ENCODE measurements around the gene SMIM28. TPM values are rescaled to one million over a fixed set of nuclear protein-coding genes. Genes with fewer than 3 reads are reported as not detected.

The SMIM28 gene
- total and polyA plus RNA-seq, 9 donors = not detected

DNA sequence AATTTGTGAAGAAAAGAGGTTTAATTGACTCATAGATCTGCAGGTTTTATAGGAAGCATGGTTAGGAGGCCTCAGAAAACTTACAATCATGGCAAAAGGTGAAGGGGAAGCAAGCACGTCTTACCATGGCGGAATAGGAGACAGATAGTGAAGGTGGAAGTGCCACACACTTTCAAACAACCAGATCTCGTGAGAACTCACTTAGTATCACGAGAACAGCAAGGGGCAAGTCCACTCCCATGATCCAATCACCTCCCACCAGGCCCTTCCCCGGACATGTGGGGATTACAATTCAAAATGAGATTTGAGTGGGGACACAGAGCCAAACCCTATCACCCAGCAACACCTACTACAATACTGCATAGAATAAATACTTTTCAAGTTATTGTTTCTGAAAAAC lies 19.0 kb downstream of the SMIM28 start:
- no peaks in the 10 kb centered on the region for H3K36me3 ChIP-seq
- H3K9me3 ChIP-seq = no peaks in the 10 kb centered on the region
- intact Hi-C loops (cut with DNase I) = no loop called here
- TF ChIP-seq, protein P1, sequence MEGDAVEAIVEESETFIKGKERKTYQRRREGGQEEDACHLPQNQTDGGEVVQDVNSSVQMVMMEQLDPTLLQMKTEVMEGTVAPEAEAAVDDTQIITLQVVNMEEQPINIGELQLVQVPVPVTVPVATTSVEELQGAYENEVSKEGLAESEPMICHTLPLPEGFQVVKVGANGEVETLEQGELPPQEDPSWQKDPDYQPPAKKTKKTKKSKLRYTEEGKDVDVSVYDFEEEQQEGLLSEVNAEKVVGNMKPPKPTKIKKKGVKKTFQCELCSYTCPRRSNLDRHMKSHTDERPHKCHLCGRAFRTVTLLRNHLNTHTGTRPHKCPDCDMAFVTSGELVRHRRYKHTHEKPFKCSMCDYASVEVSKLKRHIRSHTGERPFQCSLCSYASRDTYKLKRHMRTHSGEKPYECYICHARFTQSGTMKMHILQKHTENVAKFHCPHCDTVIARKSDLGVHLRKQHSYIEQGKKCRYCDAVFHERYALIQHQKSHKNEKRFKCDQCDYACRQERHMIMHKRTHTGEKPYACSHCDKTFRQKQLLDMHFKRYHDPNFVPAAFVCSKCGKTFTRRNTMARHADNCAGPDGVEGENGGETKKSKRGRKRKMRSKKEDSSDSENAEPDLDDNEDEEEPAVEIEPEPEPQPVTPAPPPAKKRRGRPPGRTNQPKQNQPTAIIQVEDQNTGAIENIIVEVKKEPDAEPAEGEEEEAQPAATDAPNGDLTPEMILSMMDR (IDR thresholded peaks at IDR 0.05) = no peak
- TF ChIP-seq POLR2A (IDR thresholded peaks at IDR 0.05) = no peak
- no peaks in the 10 kb centered on the region for H3K4me1 ChIP-seq (ENCODE audit: insufficient read depth)
- no peak overlapping the region for H3K4me3 ChIP-seq
- no peak overlapping the region for H3K27ac ChIP-seq
- no peaks in the 10 kb centered on the region for H3K27me3 ChIP-seq
- WGBS, 3 donors = 90 to 95% (median 92%) methylated on average over 5 of the region's 5 CpGs
- DNase-seq = no peak

DNA sequence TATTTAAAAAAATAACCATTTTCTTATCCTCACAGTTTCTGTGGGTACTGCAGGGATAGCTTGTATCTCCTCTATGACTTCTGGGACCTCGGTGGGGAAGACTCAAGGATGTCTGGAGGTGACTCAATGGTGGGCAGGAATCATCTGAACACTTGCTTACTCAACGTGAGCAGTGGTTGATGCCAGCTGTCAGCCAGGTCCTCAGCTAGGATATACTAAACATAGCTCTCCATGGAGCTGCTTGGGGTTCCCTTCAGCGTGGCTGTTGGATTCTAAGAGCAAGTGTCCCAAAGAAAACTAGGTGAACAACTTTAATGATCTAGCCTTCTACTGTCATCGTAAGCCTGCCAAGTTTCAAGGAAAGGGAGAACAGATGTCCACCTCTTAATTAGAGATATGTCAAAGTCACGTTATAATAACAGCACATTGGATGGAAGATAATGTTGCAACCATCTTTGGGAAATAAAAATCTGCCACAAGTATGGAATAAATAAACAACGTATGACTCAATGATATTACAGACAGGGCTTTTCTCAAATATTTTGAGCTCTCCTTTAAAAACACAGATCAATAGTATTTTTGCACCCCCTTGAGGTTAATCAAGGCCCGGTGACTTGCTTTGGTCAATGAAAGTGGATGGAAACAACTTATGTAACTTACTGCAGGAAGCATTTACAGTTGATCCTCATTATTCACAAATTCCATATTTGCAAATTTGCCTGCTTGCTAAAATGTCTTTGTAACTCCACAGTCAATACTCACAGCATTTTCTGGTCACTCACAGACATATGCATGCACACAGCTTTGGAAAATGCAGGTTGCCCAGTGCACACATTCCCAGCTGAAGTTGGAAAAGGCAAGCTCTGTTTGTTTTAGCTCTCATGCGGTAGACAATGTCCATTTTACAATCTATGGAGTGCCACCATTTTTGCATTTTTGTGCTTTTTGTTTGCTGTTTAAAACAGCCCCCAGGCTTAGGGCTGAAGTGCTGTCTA lies 19.7 kb downstream of the SMIM28 start:
- DNase-seq = no peak
- Histone ChIP-seq H3K4me3 (no peak overlapping the region), H3K27me3 (no peaks in the 10 kb centered on the region), H3K27ac (no peak overlapping the region), H3K9me3 (no peaks in the 10 kb centered on the region), H3K36me3 (no peaks in the 10 kb centered on the region), H3K4me1 (ENCODE audit: insufficient read depth) (no peaks in the 10 kb centered on the region)
- 79 to 85% (median 80%) methylated on average over 8 of the region's 8 CpGs for WGBS, 3 donors
- TF ChIP-seq, protein P1 (IDR thresholded peaks at IDR 0.05) = no peak
- TF ChIP-seq POLR2A (IDR thresholded peaks at IDR 0.05) (no peak), EP300 (IDR thresholded peaks at IDR 0.05) (no peak)
- intact Hi-C loops (cut with DNase I) = no loop called here

DNA sequence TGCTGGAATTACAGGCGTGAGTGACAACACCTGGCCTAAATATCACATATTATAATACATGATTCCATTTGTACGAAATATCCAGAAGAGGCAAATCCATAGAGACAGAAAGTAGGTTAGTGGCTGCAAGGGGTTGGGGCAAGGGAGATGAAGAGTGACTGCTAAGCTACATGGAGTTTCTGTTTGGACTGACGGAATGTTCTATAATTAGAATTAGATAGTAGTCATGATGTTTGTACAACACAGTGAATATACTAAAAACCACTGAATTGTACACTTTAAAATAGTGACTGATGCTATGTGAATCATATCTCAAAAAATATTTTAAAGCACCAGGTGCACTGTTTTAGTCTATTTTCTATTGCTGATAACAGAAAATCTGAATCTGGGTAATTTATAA lies 22.6 kb downstream of the SMIM28 start:
- TF ChIP-seq POLR2A (IDR thresholded peaks at IDR 0.05) (no peak), EP300 (IDR thresholded peaks at IDR 0.05) (no peak)
- TF ChIP-seq, protein P1 (IDR thresholded peaks at IDR 0.05) = no peak
- H3K9me3 ChIP-seq = no peaks in the 10 kb centered on the region
- H3K4me1 ChIP-seq (ENCODE audit: insufficient read depth) = peaks cover 3% of the 10 kb centered on the region
- DNase-seq = no peak
- H3K27ac ChIP-seq = no peak overlapping the region
- H3K27me3 ChIP-seq = no peaks in the 10 kb centered on the region
- H3K4me3 ChIP-seq = no peak overlapping the region
- no peaks in the 10 kb centered on the region for H3K36me3 ChIP-seq
- 70 to 83% (median 82%) methylated on average over 3 of the region's 3 CpGs for WGBS, 3 donors
- intact Hi-C loops (cut with DNase I) = loop anchor here in 1 of 4 donors (10.0 kb wide), 1 partner anchor 286 kb away; no protein-coding TSS in a partner anchor

DNA sequence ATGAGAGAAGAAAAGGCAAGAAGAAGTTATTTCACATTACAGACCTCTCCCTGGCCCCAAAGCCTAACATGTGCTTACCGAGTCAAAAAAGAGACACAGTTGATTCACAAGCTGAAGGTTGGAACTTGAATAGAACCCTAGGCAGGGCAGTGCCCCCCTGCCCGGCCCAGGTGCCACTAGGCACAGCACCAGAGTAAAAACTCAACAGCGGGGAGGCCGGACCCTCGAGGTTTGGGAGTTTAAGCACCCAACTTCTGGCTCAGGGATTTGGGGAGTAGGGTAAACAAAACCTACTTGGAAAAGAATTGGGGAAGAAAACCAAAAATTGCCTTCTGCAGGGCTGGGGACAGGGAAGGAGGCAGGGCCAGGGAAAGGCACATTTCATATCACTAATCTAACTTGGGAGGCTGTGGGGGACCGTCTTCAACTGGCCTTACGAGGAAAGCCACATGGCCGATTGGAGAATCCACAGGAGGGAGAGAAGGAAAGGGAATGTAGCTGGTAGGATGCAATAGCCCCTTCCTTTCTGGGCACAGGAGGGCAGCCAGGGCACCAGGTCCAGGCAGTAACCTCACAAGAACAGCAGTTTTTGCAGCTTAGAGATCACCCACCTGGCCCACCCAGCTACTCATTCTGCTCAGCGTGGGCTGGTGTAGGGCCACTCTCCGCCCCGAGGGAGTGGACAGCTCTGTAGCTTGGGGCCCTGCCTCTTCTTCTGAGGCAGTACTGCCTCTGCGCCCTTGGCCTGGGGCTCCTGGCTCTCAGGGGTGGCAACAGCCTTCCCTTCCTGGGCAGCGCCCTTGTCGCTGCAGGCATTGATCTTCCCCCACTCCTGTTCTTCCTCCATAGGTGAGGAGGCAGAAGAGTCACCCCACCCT lies 24.5 kb downstream of the SMIM28 start:
- H3K4me1 ChIP-seq (ENCODE audit: insufficient read depth) = peaks cover 3% of the 10 kb centered on the region
- no peaks in the 10 kb centered on the region for H3K9me3 ChIP-seq
- no peak overlapping the region for H3K27ac ChIP-seq
- DNase-seq = no peak
- no peaks in the 10 kb centered on the region for H3K27me3 ChIP-seq
- intact Hi-C loops (cut with DNase I) = loop anchor here in 1 of 4 donors (10.0 kb wide), 1 partner anchor 287 kb away; no protein-coding TSS in a partner anchor
- TF ChIP-seq EP300 (IDR thresholded peaks at IDR 0.05) = no peak
- TF ChIP-seq POLR2A (IDR thresholded peaks at IDR 0.05) = no peak
- TF ChIP-seq, protein P1 (IDR thresholded peaks at IDR 0.05) = no peak
- WGBS, 3 donors = 87 to 88% (median 87%) methylated on average over 14 of the region's 14 CpGs
- no peaks in the 10 kb centered on the region for H3K36me3 ChIP-seq
- no peak overlapping the region for H3K4me3 ChIP-seq

All from ovary (tissue), 9 donors.